Measurements from ENCODE around the gene TBC1D5. TPM values are rescaled to one million over a fixed set of nuclear protein-coding genes. Genes with fewer than 3 reads are reported as not detected.

The TBC1D5 gene
- total and polyA plus RNA-seq, 2 of the 8 experiments (the other 6 are each of a cell fraction or from before 2014, with no cell fraction given), result 11.0 to 22.9 TPM

DNA sequence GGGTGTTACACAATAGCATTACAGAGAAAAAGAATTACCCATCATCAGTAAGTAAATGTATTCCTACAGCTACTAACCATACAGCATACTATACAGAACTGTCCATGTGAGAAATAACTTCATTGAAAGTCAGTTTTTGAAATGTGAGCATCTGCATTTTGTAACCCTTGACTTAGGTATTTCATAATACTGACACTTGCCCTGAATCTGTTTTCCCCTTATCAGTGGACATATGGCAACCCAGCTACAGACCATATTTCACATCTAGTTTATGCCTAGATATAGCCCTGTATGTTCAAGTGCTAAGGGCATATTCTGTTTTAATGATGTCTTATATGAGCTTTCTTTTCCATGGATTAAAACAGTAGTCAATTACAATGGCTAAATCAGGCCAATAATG is 297.6 kb downstream of the TBC1D5 start:
- no peak overlapping the region for H2BK20ac ChIP-seq (ENCODE audit: low read length)
- no peaks in the 10 kb centered on the region for H3K23me2 ChIP-seq (ENCODE audit: low read depth, low read length)
- no peak overlapping the region for H3K23ac ChIP-seq (ENCODE audit: insufficient read length)
- no peaks in the 10 kb centered on the region for H3K9me3 ChIP-seq (ENCODE audit: insufficient read depth in 2 of 2, low read depth in 1 of 2, low read length in 1 of 2)
- no peaks in the 10 kb centered on the region; a peak in 1 of 7 replicates for H3K4me1 ChIP-seq (replicated peaks in 1 of 4; ENCODE audit: control insufficient read depth in 3 of 4, insufficient read depth in 4 of 4, low read length in 3 of 4)
- H3K14ac ChIP-seq (ENCODE audit: insufficient read length), result no peak overlapping the region
- no peak overlapping the region for H4K5ac ChIP-seq (ENCODE audit: insufficient read length, low read depth, low read length)
- no peak overlapping the region for H3K18ac ChIP-seq (ENCODE audit: extremely low read depth, low read length)
- no peak overlapping the region for H2AK5ac ChIP-seq (ENCODE audit: low read depth, low read length)
- CTCF ChIA-PET (ENCODE audit: partially characterized antibody), result no interaction called here
- no peak overlapping the region for H3K4me3 ChIP-seq (ENCODE audit: extremely low read depth in 1 of 4, insufficient read depth in 2 of 4, low read depth in 3 of 4, low read length in 4 of 4)
- H3K36me3 ChIP-seq (ENCODE audit: control insufficient read depth in 2 of 4, insufficient read depth in 4 of 4, low read length in 3 of 4), result no peaks in the 10 kb centered on the region; a peak in 1 of 8 replicates
- H3K27me3 ChIP-seq (replicated peaks in 1 of 4; ENCODE audit: control insufficient read depth in 3 of 4, extremely low read depth in 1 of 4, insufficient read depth in 3 of 4, low read length in 3 of 4), result no peaks in the 10 kb centered on the region
- no peak overlapping the region for H2BK5ac ChIP-seq (ENCODE audit: low read depth, low read length)
- no peak overlapping the region for H3K56ac ChIP-seq (replicated peaks; ENCODE audit: insufficient read length, low read depth, low read length)
- no peak for DNase-seq (ENCODE audit: low read depth in 1 of 2, low spot score in 2 of 2)
- no peak overlapping the region for H2BK15ac ChIP-seq (ENCODE audit: low read length)
- H4K8ac ChIP-seq (ENCODE audit: extremely low read depth, insufficient read depth, low read length), result no peak overlapping the region
- no peak overlapping the region for H2BK12ac ChIP-seq (ENCODE audit: low read depth, low read length)
- H3K79me2 ChIP-seq (ENCODE audit: control insufficient read depth in 1 of 2, insufficient read depth in 2 of 2, low read length in 2 of 2), result no peaks in the 10 kb centered on the region
- H3K9ac ChIP-seq (replicated peaks in 1 of 4; ENCODE audit: extremely low read depth in 1 of 4, low read depth in 3 of 4, low read length in 3 of 4), result no peak overlapping the region
- H4K91ac ChIP-seq (replicated peaks; ENCODE audit: insufficient read length, low read length), result no peak overlapping the region
- H3K79me1 ChIP-seq (ENCODE audit: low read depth, low read length), result no peaks in the 10 kb centered on the region
- H3K4ac ChIP-seq (replicated peaks; ENCODE audit: insufficient read length, low read depth, low read length), result no peak overlapping the region
- no peak overlapping the region for H3K4me2 ChIP-seq (ENCODE audit: insufficient read depth in 1 of 2, low read depth in 2 of 2, low read length in 2 of 2)
- H4K20me1 ChIP-seq (replicated peaks in 1 of 2; ENCODE audit: control insufficient read depth in 1 of 2, insufficient read depth in 2 of 2, low read length in 2 of 2), result no peaks in the 10 kb centered on the region
- H3K27ac ChIP-seq (ENCODE audit: low read depth, low read length), result no peak overlapping the region
- no peak overlapping the region for H2AFZ ChIP-seq (ENCODE audit: low read length)
- no peak overlapping the region for H2BK120ac ChIP-seq (replicated peaks; ENCODE audit: low read depth, low read length)
- POLR2A ChIA-PET (ENCODE audit: partially characterized antibody), result no interaction called here
- no peak for FAIRE-seq
- TF ChIP-seq CBX5 (IDR thresholded peaks at IDR 0.05; ENCODE audit: low read depth, low read length) (no peak), CHD2 (IDR thresholded peaks at IDR 0.05; ENCODE audit: low read length) (no peak), CEBPB (IDR thresholded peaks at IDR 0.05; ENCODE audit: low read depth, low read length) (no peak), TEAD4 (IDR thresholded peaks at IDR 0.05; ENCODE audit: low read depth, low read length) (no peak), RAD21 (IDR thresholded peaks at IDR 0.05 in 1 of 2, conservative IDR thresholded peaks at IDR 0.05 in 1 of 2; ENCODE audit: low read depth in 2 of 2, low read length in 2 of 2) (no peak), JUND (IDR thresholded peaks at IDR 0.05; ENCODE audit: low read length) (no peak), CREB1 (IDR thresholded peaks at IDR 0.05) (no peak), GABPA (IDR thresholded peaks at IDR 0.05; ENCODE audit: borderline replicate concordance, insufficient read depth, low read length) (no peak), HDAC6 (IDR thresholded peaks at IDR 0.05; ENCODE audit: low read depth, low read length) (no peak), BRCA1 (IDR thresholded peaks at IDR 0.05; ENCODE audit: low read depth, low read length) (no peak), RXRA (IDR thresholded peaks at IDR 0.05; ENCODE audit: insufficient read depth, low read depth, low read length) (no peak), KDM4A (IDR thresholded peaks at IDR 0.05; ENCODE audit: low read depth, low read length, severe bottlenecking) (no peak), NRF1 (IDR thresholded peaks at IDR 0.05; ENCODE audit: low read depth, low read length) (no peak), SP1 (IDR thresholded peaks at IDR 0.05; ENCODE audit: low read depth, low read length) (no peak)
- TF ChIP-seq, protein P1, sequence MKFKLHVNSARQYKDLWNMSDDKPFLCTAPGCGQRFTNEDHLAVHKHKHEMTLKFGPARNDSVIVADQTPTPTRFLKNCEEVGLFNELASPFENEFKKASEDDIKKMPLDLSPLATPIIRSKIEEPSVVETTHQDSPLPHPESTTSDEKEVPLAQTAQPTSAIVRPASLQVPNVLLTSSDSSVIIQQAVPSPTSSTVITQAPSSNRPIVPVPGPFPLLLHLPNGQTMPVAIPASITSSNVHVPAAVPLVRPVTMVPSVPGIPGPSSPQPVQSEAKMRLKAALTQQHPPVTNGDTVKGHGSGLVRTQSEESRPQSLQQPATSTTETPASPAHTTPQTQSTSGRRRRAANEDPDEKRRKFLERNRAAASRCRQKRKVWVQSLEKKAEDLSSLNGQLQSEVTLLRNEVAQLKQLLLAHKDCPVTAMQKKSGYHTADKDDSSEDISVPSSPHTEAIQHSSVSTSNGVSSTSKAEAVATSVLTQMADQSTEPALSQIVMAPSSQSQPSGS (IDR thresholded peaks at IDR 0.05; ENCODE audit: low read length), result no peak
